Omental fat pad (tissue), 4 donors: ENCODE data around the gene RAET1E. TPM values are rescaled to one million over a fixed set of nuclear protein-coding genes. Genes with fewer than 3 reads are reported as not detected.
A peak's percentile ranks its signal among the peaks of the same experiment; 100 is the strongest.

Experiments
- ATAC-seq: fragments of 150-250 bp; one replicate; pipeline ENCODE4 v1.9.1; 2016; ENCODE audit warnings: mild to moderate bottlenecking, moderate library complexity; ENCODE audit not compliant: low FRiP score
- DNase-seq: peaks from one replicate; pipeline ENCODE4 v3.0.0-alpha.2; 2019; ENCODE audit warnings: low spot score
- CTCF ChIP-seq, 3 donors: fragments of 450-650 bp; IDR thresholded peaks; one replicate each; pipeline ENCODE4 v1.5.1; 2016 to 2017; ENCODE audit warnings: antibody characterized with exemption in 3 of 3, mild to moderate bottlenecking in 3 of 3, moderate library complexity in 2 of 3
- total RNA-seq, 4 donors: library from RNA; depleted of rRNA; stranded (reverse); fragments of >200 nt; gene quantifications; one replicate each; pipeline ENCODE4 v1.1.0, GENCODE V29; 2016

Gene RAET1E
- total RNA-seq, 4 donors from 2014 or later: 1.4 to 17.5 (median 2.7) TPM

- DNase-seq (no peak), ATAC-seq (no peak)
- TF ChIP-seq CTCF (IDR thresholded peaks at IDR 0.05): no peak
Observed at GRCh38 chr6:149891259-149891658, 6.7 kb downstream of the RAET1E start.

GRCh38 chr6:149890629-149891045 lies 7.3 kb downstream of the RAET1E start:
- TF ChIP-seq CTCF (IDR thresholded peaks at IDR 0.05): no peak
- DNase-seq (no peak), ATAC-seq (peak; percentile 65)

- no peak for TF ChIP-seq CTCF (IDR thresholded peaks at IDR 0.05)
- ATAC-seq (peak; percentile 34), DNase-seq (no peak)
Observed at GRCh38 chr6:149889326-149889725, 8.6 kb downstream of the RAET1E start.

- no peak for TF ChIP-seq CTCF (IDR thresholded peaks at IDR 0.05)
- ATAC-seq: peak; percentile 41
- no peak for DNase-seq
Observed at GRCh38 chr6:149888659-149889058, 9.3 kb downstream of the RAET1E start.

GRCh38 chr6:149888093-149888492 lies 9.8 kb downstream of the RAET1E start:
- ATAC-seq: no peak

GRCh38 chr6:149887343-149887742 lies 10.6 kb downstream of the RAET1E start:
- TF ChIP-seq CTCF (IDR thresholded peaks at IDR 0.05): no peak
- ATAC-seq: peak; percentile 35
- no peak for DNase-seq

More at GRCh38 chr6:149888093-149888492, 9.8 kb downstream of the RAET1E start:
- no peak for TF ChIP-seq CTCF (IDR thresholded peaks at IDR 0.05)
- no peak for DNase-seq

GRCh38 chr6:149885888-149886287 lies 12.0 kb downstream of the RAET1E start:
- DNase-seq: no peak
- no peak for TF ChIP-seq CTCF (IDR thresholded peaks at IDR 0.05)

More at GRCh38 chr6:149885888-149886287, 12.0 kb downstream of the RAET1E start:
- no peak for ATAC-seq
